DLD1 (cell line): ENCODE measurements around the gene PAM16.

ENCODE experiments used
- in situ Hi-C: cut with HindIII; loops from 2 replicates; pipeline ENCODE4 v1.10.0; 2017; ENCODE audit warnings: low sequenced_read_pairs

Gene PAM16

DNA sequence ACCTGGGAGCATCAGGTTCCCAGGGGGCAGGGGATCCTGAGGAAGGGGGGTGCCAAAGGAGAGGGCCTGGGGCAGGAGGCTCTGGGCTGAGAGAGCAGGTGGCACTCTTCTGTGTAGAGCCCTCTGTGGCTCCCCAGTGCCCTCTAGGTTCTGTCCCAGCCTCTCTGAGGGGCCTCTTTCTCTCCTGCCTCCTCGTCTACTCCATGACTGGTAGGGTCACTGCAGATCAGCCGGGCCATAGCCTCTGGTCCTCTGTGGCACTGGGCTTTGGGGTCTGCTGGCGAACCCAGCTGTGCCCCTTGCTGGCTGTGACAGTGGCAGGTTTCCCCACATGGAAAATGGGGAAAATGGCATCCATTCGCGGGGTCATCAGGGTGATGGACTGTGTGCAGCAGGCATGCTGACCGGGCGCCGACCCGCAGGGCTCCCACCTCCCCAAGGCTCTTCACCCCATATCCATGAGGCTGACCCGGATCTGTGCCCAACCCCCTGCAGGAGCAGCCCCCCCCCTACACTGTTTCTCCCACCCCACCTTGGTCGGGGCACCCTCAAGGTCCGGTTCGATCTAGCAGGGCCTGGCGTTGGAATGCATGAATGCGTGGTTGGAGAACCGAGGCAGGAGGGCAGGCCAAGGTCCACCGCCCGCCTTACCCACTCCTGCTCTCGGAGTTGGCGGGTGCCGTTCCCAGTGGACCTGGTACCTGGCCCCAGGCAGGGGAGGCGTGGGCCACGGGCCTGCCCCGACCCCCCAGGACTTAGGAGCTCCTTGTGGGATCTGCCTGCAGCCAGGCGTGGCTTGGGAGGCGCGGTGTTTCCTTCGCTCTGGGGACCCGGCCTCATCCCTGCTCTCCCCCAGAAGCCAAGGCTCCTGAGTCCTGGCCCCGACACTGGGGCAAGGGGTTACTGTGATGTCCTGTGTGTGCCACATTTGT is 28.7 kb downstream of the PAM16 start:
- in situ Hi-C loops: no loop called here

DNA sequence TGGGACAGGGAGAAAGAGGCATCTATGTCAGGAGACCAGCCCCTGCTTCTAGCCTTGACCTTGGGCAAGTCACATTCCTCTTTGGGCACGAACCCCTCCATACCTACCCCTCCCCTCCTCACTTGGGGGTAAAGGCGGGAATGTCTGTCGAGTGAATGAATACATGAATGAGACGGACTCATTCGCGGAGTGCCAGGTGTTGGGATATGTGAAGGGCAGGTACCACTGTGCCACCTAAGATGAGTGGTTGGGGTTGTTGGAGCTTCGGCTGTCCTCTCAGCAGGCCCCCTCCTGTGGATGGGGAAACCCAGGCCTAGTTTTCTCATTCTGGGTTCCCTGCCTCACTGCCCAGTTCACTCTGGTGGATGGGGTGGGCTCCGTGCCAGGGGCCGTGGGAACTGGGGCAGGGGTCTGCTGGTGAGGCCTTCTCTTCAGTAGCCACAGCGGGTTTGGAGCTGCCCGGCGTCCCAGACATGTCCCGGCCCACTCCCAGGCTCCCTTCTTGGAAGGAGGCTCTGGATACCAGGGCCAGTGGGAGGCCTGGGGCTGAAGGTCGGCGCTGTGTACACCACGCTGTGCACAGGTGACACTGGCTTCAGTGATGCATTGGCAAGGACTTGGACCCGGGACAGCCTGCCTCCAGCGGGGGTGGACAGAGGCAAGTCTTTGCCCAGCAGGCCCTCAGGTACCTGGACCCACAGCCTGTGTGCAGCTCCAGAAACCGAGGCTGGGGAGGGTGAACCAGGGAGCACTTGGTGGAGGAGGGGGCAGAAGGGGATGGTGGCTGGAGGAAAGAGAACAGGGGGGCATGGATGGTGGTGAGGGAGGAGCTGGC is 29.6 kb downstream of the PAM16 start:
- in situ Hi-C loops: no loop called here

GRCh38 chr16:4320571-4321137 is 30.5 kb downstream of the PAM16 start:
- in situ Hi-C loops: no loop called here

DNA sequence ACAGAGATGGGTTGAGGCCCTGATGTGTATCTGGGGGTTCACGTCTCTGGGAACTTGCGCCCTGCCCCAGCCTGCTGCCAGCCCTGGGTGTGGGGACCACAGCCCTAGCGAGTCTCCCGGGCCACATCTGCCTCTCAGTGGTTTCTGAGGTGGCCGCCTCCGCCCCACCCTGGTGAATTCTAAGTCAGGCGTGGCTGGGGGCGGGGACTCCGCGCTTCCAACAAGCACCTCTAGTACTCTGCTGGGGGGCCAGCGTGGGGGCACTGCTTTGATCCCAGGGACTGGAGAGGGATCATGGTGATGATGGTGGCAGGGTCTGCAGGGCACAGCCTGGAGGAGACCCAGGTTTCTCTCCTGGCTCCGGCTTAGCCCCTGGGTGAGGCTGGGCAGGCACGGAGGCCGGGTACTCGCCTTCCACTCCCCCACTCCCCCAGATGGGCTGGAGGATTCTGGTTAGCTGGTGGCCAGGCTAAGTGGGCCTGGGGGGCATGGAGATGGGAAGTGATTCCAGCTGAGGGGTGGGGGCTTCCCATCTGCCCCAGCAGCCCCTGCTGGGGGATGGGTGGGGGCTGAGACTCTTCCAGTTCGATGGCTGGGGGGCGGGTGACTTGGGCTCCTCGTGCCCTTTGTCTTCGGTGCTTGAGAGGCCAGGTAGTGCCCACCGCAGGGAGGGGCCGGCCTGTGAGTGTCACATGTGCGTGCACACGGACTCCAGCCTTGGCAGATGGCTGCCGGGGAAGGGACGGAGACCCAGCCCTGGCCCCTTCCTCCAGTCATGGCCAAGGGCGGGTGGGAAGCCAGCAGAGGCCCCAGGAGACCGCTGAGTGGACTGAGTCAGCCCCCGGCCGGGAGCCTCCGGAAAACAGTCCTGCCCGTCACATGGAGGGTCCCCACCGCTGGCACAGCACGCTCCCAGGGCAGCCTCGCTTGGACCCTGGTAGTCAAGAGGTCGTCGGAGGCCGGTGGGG is 31.4 kb downstream of the PAM16 start:
- in situ Hi-C loops: no loop called here

DNA sequence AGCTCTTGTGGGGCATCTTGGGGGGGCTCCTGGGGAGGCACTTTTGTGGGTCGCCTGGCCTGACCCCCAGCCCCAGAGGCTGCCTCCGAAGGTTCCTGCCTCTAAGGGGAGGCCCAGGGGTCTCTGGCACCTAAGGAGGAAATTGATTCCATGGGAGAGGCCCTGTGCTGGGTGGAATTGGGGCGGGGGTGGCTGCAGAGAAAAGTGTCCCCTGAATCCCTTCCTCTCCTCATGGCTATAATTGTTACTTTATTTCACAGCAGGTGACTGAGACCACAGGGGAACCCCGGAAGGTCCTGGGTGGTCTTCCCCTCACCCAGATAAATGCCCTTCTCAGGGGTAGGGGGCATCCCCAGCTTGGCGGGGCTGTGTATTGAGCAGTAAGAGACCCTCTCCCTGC is 32.2 kb downstream of the PAM16 start:
- in situ Hi-C loops: no loop called here

GRCh38 chr16:4318451-4318910 is 32.6 kb downstream of the PAM16 start:
- in situ Hi-C loops: no loop called here

DNA sequence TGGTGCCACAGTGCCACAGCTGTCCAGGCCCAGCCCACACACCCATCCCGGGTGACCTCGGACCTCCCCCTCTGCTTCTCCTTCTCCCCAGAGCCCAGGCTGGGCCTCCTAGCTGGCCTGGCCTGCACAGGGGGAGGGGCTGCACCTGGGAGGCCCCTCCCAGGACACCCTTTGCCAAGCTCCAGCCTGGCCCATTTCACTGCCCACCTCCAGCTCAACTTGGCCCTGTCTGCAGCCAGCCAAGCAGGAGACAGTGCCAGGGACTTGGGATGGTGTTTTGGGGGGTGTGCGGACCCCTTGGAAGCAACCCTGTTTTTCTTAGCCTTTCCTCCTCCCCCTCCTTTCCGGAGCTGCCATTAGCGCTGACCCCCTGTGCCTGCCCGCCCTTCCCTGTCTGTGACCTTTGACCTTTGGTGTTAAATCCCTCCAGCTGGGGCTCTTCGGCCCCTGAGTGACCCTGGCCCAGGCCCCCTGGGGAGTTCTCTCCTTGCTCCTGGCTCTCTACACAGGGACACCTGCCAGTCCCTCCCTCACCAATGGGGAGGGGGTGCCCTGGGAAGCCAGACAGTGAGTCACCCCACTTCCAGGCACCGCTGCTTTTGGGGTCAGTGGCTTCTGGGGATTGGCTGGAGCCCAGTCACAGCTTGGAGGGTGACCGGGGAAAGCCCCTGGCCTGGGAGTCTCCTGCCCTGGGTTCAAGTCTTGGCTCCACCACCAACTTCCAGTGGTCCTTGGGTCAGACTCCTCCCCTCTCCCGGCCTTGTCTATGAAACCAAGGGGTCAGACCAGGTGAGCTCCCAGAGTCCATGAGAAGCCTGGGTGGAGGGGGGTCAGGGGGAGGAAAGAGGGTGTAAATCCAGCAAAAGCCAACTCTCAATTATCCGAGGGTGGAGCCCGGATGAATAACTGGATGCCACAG is 33.3 kb downstream of the PAM16 start:
- in situ Hi-C loops: no loop called here

DNA sequence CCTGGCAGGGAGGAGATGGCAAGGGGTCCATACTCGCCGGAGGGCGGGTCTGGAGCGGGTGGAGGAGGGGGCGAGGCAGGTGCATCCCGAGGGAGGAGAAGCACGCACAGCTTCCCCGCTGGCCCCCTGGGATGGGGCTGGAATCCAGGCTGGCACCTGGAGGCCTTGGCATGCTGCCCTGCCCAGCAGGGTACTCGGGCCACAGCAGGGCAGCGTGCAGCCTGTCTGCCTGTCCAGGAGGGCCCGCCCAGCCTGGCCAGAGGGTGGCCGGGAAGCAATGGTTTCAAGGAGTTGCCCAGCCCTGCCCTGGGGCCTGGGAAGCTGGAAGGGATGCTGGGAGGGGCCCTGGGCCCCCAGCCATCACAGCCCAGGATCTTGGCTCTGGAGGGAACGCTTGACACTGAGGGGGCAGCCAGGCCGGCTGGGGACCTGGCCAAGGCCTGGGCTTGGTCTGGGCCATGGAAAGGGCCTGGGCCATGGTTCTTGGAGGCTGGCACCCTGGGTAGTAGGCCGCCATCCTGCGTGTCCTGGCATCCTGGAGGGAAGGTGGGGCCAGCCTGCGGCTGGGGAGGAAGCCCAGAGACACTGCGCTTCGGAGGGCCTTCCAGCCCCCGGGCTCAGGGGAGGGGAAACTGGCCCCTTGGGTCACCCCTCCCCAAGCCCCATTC is 34.1 kb downstream of the PAM16 start:
- in situ Hi-C loops: no loop called here

- in situ Hi-C loops: no loop called here
Observed at GRCh38 chr16:4316108-4316863, 34.8 kb downstream of the PAM16 start.

DNA sequence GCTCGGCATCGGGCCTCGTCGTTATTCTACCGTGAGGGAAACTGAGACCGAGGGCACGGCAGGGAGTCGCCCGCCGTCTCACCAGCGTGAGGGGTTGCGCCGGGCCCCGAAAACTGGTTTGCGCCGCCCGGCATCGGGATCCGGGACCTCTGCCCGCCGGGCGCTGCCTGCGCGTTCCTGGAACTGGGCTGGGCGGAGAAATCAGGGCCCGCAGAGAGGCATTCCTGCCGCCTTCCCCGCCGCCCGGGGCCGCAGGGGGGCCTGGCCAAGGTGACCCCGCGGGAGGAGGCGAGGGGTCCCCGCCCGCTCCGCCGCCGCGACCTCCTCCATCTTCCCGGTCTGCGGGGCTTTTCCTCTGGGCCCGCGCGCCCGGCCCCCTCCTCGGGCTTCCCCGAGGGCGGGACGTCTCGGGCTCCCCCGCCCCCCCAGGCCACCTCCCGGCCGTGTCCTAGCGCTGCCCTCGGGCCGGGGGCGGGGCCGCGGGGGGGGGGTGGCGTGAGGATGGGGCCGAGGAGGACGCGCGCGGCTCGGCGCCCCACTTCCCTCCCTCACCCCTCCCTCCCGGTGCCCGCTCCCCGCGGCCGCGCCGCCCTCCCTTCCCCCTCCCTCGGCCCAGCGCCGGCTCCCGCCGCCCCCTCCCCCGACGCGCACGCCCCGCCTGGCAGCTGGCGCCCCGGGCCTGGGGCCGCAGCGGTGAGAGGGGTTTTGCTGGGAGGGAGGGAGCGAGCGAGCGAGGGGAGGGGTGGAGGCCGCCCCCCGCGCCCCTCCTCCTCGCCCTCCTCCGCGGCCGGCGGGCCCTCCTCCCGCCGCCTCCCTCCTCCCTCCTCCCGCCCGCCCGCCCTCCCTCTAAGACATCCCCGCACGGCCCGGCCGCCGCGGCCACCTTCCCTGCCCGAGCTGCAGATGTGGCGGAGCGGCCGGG is 35.7 kb downstream of the PAM16 start, which contains the start of gene GLIS2:
GLIS2 (plus strand) TSS at position 882 of the 922 bp plus-strand sequence. CDS start 16,214 bp downstream, outside the sequence.
- in situ Hi-C loops: no loop called here

GRCh38 chr16:4314532-4315185 is 36.5 kb downstream of the PAM16 start:
- in situ Hi-C loops: no loop called here

GRCh38 chr16:4313563-4314531 is 37.3 kb downstream of the PAM16 start:
- in situ Hi-C loops: no loop called here

DNA sequence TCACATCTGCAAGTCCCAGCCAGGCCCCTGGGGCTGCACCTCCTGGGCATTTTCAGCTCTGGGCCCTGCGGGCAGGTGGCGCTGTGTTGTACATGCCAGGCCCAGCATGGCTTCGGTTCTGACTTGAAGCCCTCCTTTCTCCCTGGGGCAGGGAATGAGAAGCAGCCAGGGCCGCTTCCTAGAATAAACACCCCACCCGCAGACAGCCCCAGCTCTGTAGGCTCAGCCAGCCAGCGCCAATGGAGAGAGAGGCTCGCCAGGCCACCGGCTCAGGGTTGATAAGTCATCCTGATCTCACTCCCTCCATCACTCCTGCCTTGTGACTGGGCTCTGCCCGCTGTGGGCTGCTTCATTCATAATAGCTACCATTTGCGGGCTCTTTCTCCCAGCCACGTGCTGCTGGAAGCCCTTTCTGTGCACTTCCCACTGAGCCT is 41.3 kb downstream of the PAM16 start:
- in situ Hi-C loops: no loop called here

DNA sequence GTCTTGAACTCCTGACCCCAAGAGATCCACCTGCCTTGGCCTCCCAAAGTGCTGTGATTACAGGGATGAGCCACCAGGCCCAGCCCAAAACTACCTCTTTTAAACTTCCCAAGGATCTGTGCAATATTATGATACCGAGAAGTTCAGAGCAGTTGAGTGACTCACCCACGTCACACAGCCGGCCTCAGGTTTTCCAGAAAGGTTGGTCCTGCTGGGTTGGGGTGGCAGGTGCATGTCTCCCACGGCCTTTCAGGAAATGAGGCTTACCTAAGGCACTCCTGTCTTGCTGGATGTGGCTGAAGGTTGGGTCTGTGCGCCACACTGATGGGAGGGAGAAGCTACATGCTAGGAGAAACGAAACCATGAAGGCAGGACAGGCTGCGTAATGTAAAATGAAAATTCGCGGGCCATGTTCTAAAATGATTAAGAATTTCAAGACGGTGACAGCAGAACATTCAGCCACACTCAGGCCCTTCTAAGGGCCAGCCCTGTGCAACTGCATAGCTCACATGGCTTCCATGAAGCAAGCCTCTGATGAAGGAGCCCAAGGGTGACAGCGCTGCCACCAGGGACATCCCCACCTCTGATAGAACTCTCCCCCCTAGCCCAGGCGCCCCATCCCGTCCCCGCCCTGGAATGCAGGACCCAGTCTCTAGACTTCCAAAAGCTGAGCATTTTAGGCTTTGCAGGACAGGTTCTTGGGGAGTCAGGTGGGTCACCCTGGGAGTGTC is 41.9 kb downstream of the PAM16 start:
- in situ Hi-C loops: no loop called here
